Vagina (tissue), 2 donors: ENCODE data around the gene DPP10. TPM values are rescaled to one million over a fixed set of nuclear protein-coding genes. Genes with fewer than 3 reads are reported as not detected.

Experiments used
- DNase-seq, 2 donors: peaks; one replicate each; pipeline ENCODE4 v3.0.0-alpha.2; 2017; ENCODE audit errors: extremely low spot score in 2 of 2
- H3K27ac ChIP-seq: fragments of 200-600 bp; sonication (generic); one replicate; pipeline ENCODE4 v1.5.1; 2019
- H3K27me3 ChIP-seq: fragments of 200-600 bp; sonication (generic); one replicate; pipeline ENCODE4 v1.5.1; 2019
- H3K36me3 ChIP-seq, 2 donors: fragments of 200-600 bp; sonication (generic); one replicate each; pipeline ENCODE4 v1.5.1; 2017 to 2019
- H3K4me1 ChIP-seq: fragments of 200-600 bp; sonication (generic); one replicate; pipeline ENCODE4 v1.5.1; 2019
- H3K4me3 ChIP-seq, 2 donors: fragments of 200-600 bp; sonication (generic); 1 replicate in 1 of 2; 2 replicates in 1 of 2; pipeline ENCODE4 v1.5.1; 2016 to 2019
- H3K9me3 ChIP-seq: fragments of 200-600 bp; sonication (generic); one replicate; pipeline ENCODE4 v1.5.1; 2019
- CTCF ChIP-seq, 3 experiments: fragments of 450-650 bp in 2 of 3; fragments of 200-600 bp in 1 of 3; sonication (generic) in 1 of 3; IDR thresholded peaks; one replicate each; pipeline ENCODE4 v1.5.1; 2017 to 2019; ENCODE audit warnings: antibody characterized with exemption in 3 of 3, mild to moderate bottlenecking in 2 of 3, moderate library complexity in 2 of 3
- POLR2A ChIP-seq, 2 donors: fragments of 450-650 bp; IDR thresholded peaks; one replicate each; pipeline ENCODE4 v1.6.1; 2017; ENCODE audit warnings: antibody characterized with exemption in 2 of 2, mild to moderate bottlenecking in 2 of 2, moderate library complexity in 2 of 2
- POLR2AphosphoS5 ChIP-seq, 2 donors: sonication (generic); formaldehyde crosslinking; IDR thresholded peaks; one replicate each; pipeline ENCODE4 v1.9.0; 2017; ENCODE audit warnings: antibody characterized with exemption in 2 of 2, mild to moderate bottlenecking in 2 of 2, low read depth in 1 of 2; ENCODE audit not compliant: insufficient read depth in 1 of 2
- intact Hi-C: fragments of 100-400 bp; cut with DNase I; formaldehyde crosslinking; loops from one replicate; pipeline ENCODE4 v1.15.1; 2023
- total RNA-seq: library from RNA; depleted of rRNA; stranded (reverse); fragments of >200 nt; gene quantifications from one replicate; pipeline ENCODE4 v1.2.3, GENCODE V29; 2016

Gene DPP10
- total RNA-seq, 1 donor from 2014 or later: not detected

GRCh38 chr2:115533081-115533480 is 1090.6 kb downstream of the DPP10 start:
- H3K27ac ChIP-seq: no peak overlapping the region
- TF ChIP-seq CTCF (IDR thresholded peaks at IDR 0.05) (no peak), POLR2AphosphoS5 (IDR thresholded peaks at IDR 0.05; ENCODE audit: insufficient read depth in 1 of 2, low read depth in 1 of 2) (no peak), POLR2A (IDR thresholded peaks at IDR 0.05) (no peak)
- intact Hi-C loops: no loop called here

DNA sequence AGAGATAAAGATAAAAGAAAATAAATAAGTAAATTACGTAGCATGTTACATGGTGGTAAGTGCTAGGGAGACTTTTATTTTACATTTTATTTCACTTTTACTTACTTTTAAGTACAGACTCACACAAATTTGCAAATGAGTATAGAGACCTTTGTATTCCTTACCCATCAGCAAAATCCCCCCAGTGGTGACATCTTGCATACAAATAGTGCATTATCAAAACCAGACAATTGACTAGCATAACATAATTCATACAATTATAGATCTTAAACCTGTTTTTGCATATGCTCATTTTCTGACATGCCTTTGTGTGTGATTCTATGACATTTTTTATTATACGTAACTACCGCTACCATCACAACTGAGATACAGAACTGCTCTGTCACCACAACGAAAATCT is 1099.4 kb downstream of the DPP10 start:
- intact Hi-C loops: no loop called here
- Histone ChIP-seq H3K4me1 (no peaks in the 10 kb centered on the region), H3K36me3 (no peaks in the 10 kb centered on the region), H3K27ac (no peak overlapping the region), H3K4me3 (no peak overlapping the region), H3K27me3 (no peaks in the 10 kb centered on the region), H3K9me3 (no peaks in the 10 kb centered on the region)
- DNase-seq: no peak
- TF ChIP-seq POLR2AphosphoS5 (IDR thresholded peaks at IDR 0.05; ENCODE audit: insufficient read depth in 1 of 2, low read depth in 1 of 2): no peak
- TF ChIP-seq POLR2A (IDR thresholded peaks at IDR 0.05): no peak
- no peak for TF ChIP-seq CTCF (IDR thresholded peaks at IDR 0.05)

More at GRCh38 chr2:115533081-115533480, 1090.6 kb downstream of the DPP10 start:
- Histone ChIP-seq H3K9me3 (no peaks in the 10 kb centered on the region), H3K4me3 (no peak overlapping the region), H3K4me1 (no peaks in the 10 kb centered on the region), H3K36me3 (no peaks in the 10 kb centered on the region), H3K27me3 (no peaks in the 10 kb centered on the region)
- DNase-seq: no peak

DNA sequence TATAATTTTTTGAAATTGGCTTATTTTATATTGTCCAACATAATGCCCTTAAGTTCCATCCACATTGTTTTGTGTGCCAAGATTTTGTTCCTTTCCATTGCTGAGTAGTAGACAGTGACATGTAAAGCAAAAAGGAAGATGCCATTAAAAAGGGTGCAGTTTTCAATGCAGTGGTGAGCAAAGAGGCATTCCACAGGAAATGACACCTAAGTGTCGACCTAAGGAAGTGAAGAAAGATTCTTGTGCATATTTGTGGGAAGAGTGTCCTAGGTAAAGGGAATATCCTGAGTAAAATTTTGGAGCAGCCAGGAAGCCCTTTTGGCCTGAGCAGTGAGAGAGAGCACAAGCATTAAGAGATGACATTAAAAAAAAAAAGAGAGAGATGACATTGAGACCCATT is 1099.9 kb downstream of the DPP10 start:
- no peak overlapping the region for H3K27ac ChIP-seq
- intact Hi-C loops: no loop called here
- H3K27me3 ChIP-seq: no peaks in the 10 kb centered on the region
- no peaks in the 10 kb centered on the region for H3K4me1 ChIP-seq
- no peaks in the 10 kb centered on the region for H3K9me3 ChIP-seq
- TF ChIP-seq POLR2A (IDR thresholded peaks at IDR 0.05) (no peak), POLR2AphosphoS5 (IDR thresholded peaks at IDR 0.05; ENCODE audit: insufficient read depth in 1 of 2, low read depth in 1 of 2) (no peak), CTCF (IDR thresholded peaks at IDR 0.05) (no peak)
- DNase-seq: no peak
- no peaks in the 10 kb centered on the region for H3K36me3 ChIP-seq
- H3K4me3 ChIP-seq: no peak overlapping the region

DNA sequence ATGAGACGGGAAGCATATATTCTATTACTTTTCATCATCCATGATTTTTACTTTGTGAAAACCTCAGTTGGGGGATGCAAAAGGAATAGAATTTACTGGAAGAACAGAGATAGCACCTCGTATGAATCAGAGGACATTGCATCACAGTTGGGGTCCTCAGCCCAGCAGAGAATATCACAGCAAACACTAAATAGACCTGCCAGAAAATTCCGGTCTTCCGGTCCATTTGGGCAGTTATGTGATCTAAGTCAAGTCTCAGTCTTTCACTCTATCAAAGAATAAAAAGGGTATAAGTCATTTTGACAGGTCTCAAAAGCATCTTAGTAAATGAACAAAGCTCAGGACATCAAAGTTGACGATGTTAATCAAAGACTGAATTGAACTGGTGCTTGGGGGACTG is 1100.6 kb downstream of the DPP10 start:
- H3K4me1 ChIP-seq: no peaks in the 10 kb centered on the region
- TF ChIP-seq CTCF (IDR thresholded peaks at IDR 0.05) (no peak), POLR2AphosphoS5 (IDR thresholded peaks at IDR 0.05; ENCODE audit: insufficient read depth in 1 of 2, low read depth in 1 of 2) (no peak), POLR2A (IDR thresholded peaks at IDR 0.05) (no peak)
- H3K27me3 ChIP-seq: no peaks in the 10 kb centered on the region
- H3K27ac ChIP-seq: no peak overlapping the region
- intact Hi-C loops: no loop called here
- H3K4me3 ChIP-seq: no peak overlapping the region
- H3K9me3 ChIP-seq: no peaks in the 10 kb centered on the region
- no peaks in the 10 kb centered on the region for H3K36me3 ChIP-seq
- no peak for DNase-seq

DNA sequence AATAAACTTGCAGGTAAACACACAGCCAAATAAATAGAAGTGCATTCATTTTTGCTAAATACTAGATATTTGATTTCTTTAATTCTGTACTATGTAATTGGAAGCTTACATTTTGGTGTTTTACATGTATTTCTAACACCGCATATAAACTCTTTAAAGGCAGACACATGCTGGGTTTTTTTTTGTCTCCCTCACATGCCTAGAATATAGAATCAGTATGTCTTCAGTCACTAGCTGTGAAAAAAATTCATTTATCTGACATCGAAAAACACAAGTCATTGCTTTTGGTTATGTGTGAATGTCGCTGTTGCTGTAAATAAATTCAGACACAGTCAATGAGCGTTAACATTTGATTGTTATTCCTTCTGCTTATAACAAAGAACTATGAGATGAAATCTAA is 1101.0 kb downstream of the DPP10 start:
- H3K4me3 ChIP-seq: no peak overlapping the region
- TF ChIP-seq CTCF (IDR thresholded peaks at IDR 0.05): no peak
- TF ChIP-seq POLR2AphosphoS5 (IDR thresholded peaks at IDR 0.05; ENCODE audit: insufficient read depth in 1 of 2, low read depth in 1 of 2): no peak
- TF ChIP-seq POLR2A (IDR thresholded peaks at IDR 0.05): no peak
- H3K36me3 ChIP-seq: no peaks in the 10 kb centered on the region
- no peaks in the 10 kb centered on the region for H3K9me3 ChIP-seq
- H3K27ac ChIP-seq: no peak overlapping the region
- no peaks in the 10 kb centered on the region for H3K27me3 ChIP-seq
- no peaks in the 10 kb centered on the region for H3K4me1 ChIP-seq
- intact Hi-C loops: no loop called here
- no peak for DNase-seq
